ENCODE measurements around the gene BAZ1A. TPM values are rescaled to one million over a fixed set of nuclear protein-coding genes. Genes with fewer than 3 reads are reported as not detected.

BAZ1A gene
- total RNA-seq: 10 to 100 TPM in 1 of 10 donors, 1 to 10 TPM in 9; 3.8 to 14.5 (median 4.5) TPM
- polyA plus RNA-seq: 10 to 100 TPM in 1 of 2 donors, 1 to 10 TPM in 1; 6.9 to 10.0 TPM
- long read RNA-seq, donor 1, partial matches to known transcripts: 2 of 2 reads
- long read RNA-seq, donor 1, other reads (novel, unspliced or antisense): 0 of 2 reads
- long read RNA-seq, donor 2, partial matches to known transcripts: 3 of 5 reads
- long read RNA-seq, donor 2, other reads (novel, unspliced or antisense): 2 of 5 reads
- long read RNA-seq, donor 3, partial matches to known transcripts: 2 of 3 reads
- long read RNA-seq, donor 3, other reads (novel, unspliced or antisense): 1 of 3 reads

GRCh38 chr14:34875031-34875922 is at the start of gene BAZ1A:
Gene BAZ1A, minus strand, starts transcription at chr14:34875360. Its CDS starts 756 bp downstream, at chr14:34874604.
- Histone ChIP-seq H3K27me3 (no peaks in the 10 kb centered on the region), H3K9me3 (no peaks in the 10 kb centered on the region), H3K4me1 (peaks cover 0 to 36% (median 7%) of the 10 kb centered on the region in 9 donors), H3K4me3 (peak within 1 kb of the TSS; percentile 73 to 96 (median 81)), H3K36me3 (peaks cover 0 to 6% (median 0%) of the 10 kb centered on the region in 9 donors), H3K27ac (peak within 1 kb of the TSS; percentile 93 to 100 (median 98))
- TF ChIP-seq CTCF (IDR thresholded peaks at IDR 0.05): peak in 5 of 9 donors; percentile 5 to 44 (median 41)
- intact Hi-C loops (cut with DNase I): loop anchor here in 5 of 10 donors (2.0 to 10.0 kb wide), 5 partner anchors 107 to 250 kb away; partner anchors contain the start of genes SRP54 (in 3 of the 5), PPP2R3C (in 2 of the 5), PRORP (in 2 of the 5) and FAM177A1 (in 1 of the 5)
- WGBS, 2 donors: 0% methylated on average over 36 to 46 of the region's 46 CpGs
- ATAC-seq (peak; percentile 22 to 71 (median 56)), DNase-seq (peak; percentile 59 to 65)

GRCh38 chr14:34920339-34920738 is 45.2 kb upstream of the BAZ1A start:
- Histone ChIP-seq H3K27me3 (no peaks in the 10 kb centered on the region), H3K27ac (no peak overlapping the region), H3K9me3 (no peaks in the 10 kb centered on the region), H3K4me1 (peaks cover 0 to 7% (median 0%) of the 10 kb centered on the region in 9 donors), H3K4me3 (no peak overlapping the region), H3K36me3 (no peaks in the 10 kb centered on the region)
- WGBS, 2 donors: 72 to 73% methylated on average over 6 of the region's 6 CpGs
- intact Hi-C loops (cut with DNase I): no loop called here
- no peak for TF ChIP-seq CTCF (IDR thresholded peaks at IDR 0.05)
- no peak for ATAC-seq
- DNase-seq: no peak

GRCh38 chr14:34913619-34914018 is 38.5 kb upstream of the BAZ1A start:
- no peak overlapping the region for H3K4me3 ChIP-seq
- no peak for DNase-seq
- TF ChIP-seq CTCF (IDR thresholded peaks at IDR 0.05): no peak
- 98 to 100% methylated on average over 2 of the region's 2 CpGs for WGBS, 2 donors
- no peak for ATAC-seq
- H3K36me3 ChIP-seq: no peaks in the 10 kb centered on the region
- intact Hi-C loops (cut with DNase I): no loop called here
- H3K9me3 ChIP-seq: no peaks in the 10 kb centered on the region
- H3K4me1 ChIP-seq: peaks cover 0 to 6% (median 0%) of the 10 kb centered on the region in 9 donors
- no peaks in the 10 kb centered on the region for H3K27me3 ChIP-seq
- no peak overlapping the region for H3K27ac ChIP-seq

- intact Hi-C loops (cut with DNase I): no loop called here
- no peaks in the 10 kb centered on the region for H3K9me3 ChIP-seq
- WGBS, 2 donors: 81 to 82% methylated on average over 8 of the region's 8 CpGs
- H3K4me1 ChIP-seq: peaks cover 0 to 4% (median 0%) of the 10 kb centered on the region in 9 donors
- H3K27me3 ChIP-seq: no peaks in the 10 kb centered on the region
- H3K27ac ChIP-seq: no peak overlapping the region
- TF ChIP-seq CTCF (IDR thresholded peaks at IDR 0.05): no peak
- ATAC-seq: no peak
- no peak for DNase-seq
- no peaks in the 10 kb centered on the region for H3K36me3 ChIP-seq
- H3K4me3 ChIP-seq: no peak overlapping the region
Observed at GRCh38 chr14:34912966-34913365, 37.8 kb upstream of the BAZ1A start.
